ENCODE measurements around the gene MAPKAPK5.

The MAPKAPK5 gene

DNA sequence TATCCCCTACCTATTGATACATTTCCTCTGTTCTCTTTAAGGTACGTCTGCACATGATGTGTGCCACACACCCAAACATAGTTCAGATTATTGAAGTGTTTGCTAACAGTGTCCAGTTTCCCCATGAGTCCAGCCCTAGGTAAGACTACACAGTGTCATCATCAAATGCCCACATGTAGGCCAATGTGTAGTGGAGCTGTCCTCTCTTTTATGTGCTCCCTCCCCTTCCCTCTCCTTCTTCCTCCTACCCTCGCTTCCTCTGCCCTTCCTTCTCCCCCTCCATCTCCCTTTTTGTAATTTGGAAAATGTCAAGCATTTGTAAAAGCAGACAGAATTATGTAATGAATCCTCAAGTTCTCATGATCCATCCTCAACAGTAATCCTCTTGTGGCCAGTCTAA is 25.5 kb downstream of the MAPKAPK5 start:
- Histone ChIP-seq H3K9ac (ENCODE audit: low read depth, low read length) (no peak overlapping the region), H3K36me3 (ENCODE audit: control insufficient read depth, insufficient read depth, low read length) (peaks cover 16% of the 10 kb centered on the region), H3K4me1 (ENCODE audit: control insufficient read depth, insufficient read depth, low read length) (peaks cover 44% of the 10 kb centered on the region), H3K4me3 (ENCODE audit: low read depth, low read length) (no peak overlapping the region), H3K27me3 (ENCODE audit: control insufficient read depth, insufficient read depth, low read length) (no peaks in the 10 kb centered on the region), H3K9me3 (ENCODE audit: control insufficient read depth, insufficient read depth, low read length) (no peaks in the 10 kb centered on the region)

GRCh38 chr12:111868676-111869588 is 26.9 kb downstream of the MAPKAPK5 start:
- peaks cover 44% of the 10 kb centered on the region for H3K4me1 ChIP-seq (ENCODE audit: control insufficient read depth, insufficient read depth, low read length)
- no peak overlapping the region for H3K9ac ChIP-seq (ENCODE audit: low read depth, low read length)
- peaks cover 16% of the 10 kb centered on the region for H3K36me3 ChIP-seq (ENCODE audit: control insufficient read depth, insufficient read depth, low read length)
- H3K9me3 ChIP-seq (ENCODE audit: control insufficient read depth, insufficient read depth, low read length) = no peaks in the 10 kb centered on the region
- peak overlapping the region; percentile 16 for H3K4me3 ChIP-seq (ENCODE audit: low read depth, low read length)
- no peaks in the 10 kb centered on the region for H3K27me3 ChIP-seq (ENCODE audit: control insufficient read depth, insufficient read depth, low read length)

- Histone ChIP-seq H3K4me1 (ENCODE audit: control insufficient read depth, insufficient read depth, low read length) (peaks cover 44% of the 10 kb centered on the region), H3K4me3 (ENCODE audit: low read depth, low read length) (no peak overlapping the region), H3K27me3 (ENCODE audit: control insufficient read depth, insufficient read depth, low read length) (no peaks in the 10 kb centered on the region), H3K9ac (ENCODE audit: low read depth, low read length) (no peak overlapping the region), H3K9me3 (ENCODE audit: control insufficient read depth, insufficient read depth, low read length) (no peaks in the 10 kb centered on the region), H3K36me3 (ENCODE audit: control insufficient read depth, insufficient read depth, low read length) (peaks cover 16% of the 10 kb centered on the region)
These were observed 27.6 kb downstream of the MAPKAPK5 start for GRCh38 chr12:111869671-111870070.

GRCh38 chr12:111870216-111870615 is 28.2 kb downstream of the MAPKAPK5 start:
- H3K9me3 ChIP-seq (ENCODE audit: control insufficient read depth, insufficient read depth, low read length) = no peaks in the 10 kb centered on the region
- no peak overlapping the region for H3K9ac ChIP-seq (ENCODE audit: low read depth, low read length)
- peaks cover 16% of the 10 kb centered on the region for H3K36me3 ChIP-seq (ENCODE audit: control insufficient read depth, insufficient read depth, low read length)
- H3K4me3 ChIP-seq (ENCODE audit: low read depth, low read length) = no peak overlapping the region
- H3K4me1 ChIP-seq (ENCODE audit: control insufficient read depth, insufficient read depth, low read length) = peaks cover 44% of the 10 kb centered on the region
- no peaks in the 10 kb centered on the region for H3K27me3 ChIP-seq (ENCODE audit: control insufficient read depth, insufficient read depth, low read length)

DNA sequence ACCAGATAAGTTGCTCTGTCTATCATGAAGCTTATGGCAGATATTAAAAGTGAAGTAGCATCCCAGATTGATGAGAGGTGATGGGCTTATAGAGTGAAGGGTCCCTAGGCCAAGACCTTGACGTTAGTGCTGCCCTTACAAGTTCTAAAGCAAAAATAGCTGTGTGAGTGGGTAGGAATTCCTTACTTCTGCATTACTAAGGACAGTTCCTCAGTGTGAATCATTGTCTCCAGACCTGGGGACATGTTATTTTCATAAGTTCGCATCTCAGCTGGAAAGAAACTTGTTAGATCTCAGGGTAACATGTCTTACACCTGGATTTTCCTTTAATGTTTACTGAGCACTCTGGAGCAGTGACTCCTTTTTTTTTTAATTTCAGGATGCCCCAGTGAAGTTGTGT is 28.7 kb downstream of the MAPKAPK5 start:
- no peaks in the 10 kb centered on the region for H3K27me3 ChIP-seq (ENCODE audit: control insufficient read depth, insufficient read depth, low read length)
- peaks cover 44% of the 10 kb centered on the region for H3K4me1 ChIP-seq (ENCODE audit: control insufficient read depth, insufficient read depth, low read length)
- no peaks in the 10 kb centered on the region for H3K9me3 ChIP-seq (ENCODE audit: control insufficient read depth, insufficient read depth, low read length)
- no peak overlapping the region for H3K9ac ChIP-seq (ENCODE audit: low read depth, low read length)
- H3K4me3 ChIP-seq (ENCODE audit: low read depth, low read length) = no peak overlapping the region
- H3K36me3 ChIP-seq (ENCODE audit: control insufficient read depth, insufficient read depth, low read length) = peaks cover 16% of the 10 kb centered on the region

DNA sequence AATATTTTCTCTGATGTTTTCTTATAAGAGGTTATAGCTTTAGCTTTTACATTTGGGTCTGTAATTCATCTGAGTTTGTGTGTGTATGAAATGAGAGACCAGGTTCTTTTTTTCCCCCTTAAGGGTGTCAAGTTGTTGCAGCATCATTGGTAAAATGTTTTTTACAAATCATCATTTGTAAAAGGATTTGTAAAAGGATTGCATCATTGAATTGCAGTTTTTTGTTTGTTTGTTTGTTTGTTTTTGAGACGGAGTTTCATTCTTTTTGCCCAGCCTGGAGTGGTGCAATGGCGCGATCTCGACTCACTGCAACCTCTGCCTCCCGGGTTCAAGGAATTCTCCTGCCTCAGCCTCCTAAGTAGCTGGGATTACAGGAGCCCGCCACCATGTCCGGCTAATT is 31.1 kb downstream of the MAPKAPK5 start:
- peaks cover 16% of the 10 kb centered on the region for H3K36me3 ChIP-seq (ENCODE audit: control insufficient read depth, insufficient read depth, low read length)
- peaks cover 27% of the 10 kb centered on the region for H3K4me1 ChIP-seq (ENCODE audit: control insufficient read depth, insufficient read depth, low read length)
- H3K9ac ChIP-seq (ENCODE audit: low read depth, low read length) = no peak overlapping the region
- no peaks in the 10 kb centered on the region for H3K27me3 ChIP-seq (ENCODE audit: control insufficient read depth, insufficient read depth, low read length)
- H3K9me3 ChIP-seq (ENCODE audit: control insufficient read depth, insufficient read depth, low read length) = no peaks in the 10 kb centered on the region
- H3K4me3 ChIP-seq (ENCODE audit: low read depth, low read length) = no peak overlapping the region

DNA sequence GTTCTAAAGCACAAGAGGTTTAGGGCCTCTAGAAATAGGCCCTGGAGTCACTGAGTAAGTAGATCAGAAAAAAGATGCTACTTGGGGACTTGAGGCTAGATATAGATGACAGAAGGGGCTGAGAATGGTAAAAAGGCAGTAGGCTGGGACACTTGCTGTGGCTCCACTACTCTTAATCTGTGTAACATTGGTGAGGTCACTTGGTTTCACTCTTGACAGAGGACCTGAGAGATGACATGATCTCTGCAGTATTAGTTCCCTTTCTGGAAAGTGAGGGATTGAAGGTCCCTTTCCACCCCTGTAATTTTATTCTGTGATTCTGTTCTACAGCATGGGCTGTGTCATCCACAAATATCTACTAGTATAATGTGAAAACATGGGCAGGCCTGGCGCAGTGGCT is 39.7 kb downstream of the MAPKAPK5 start:
- H3K36me3 ChIP-seq (ENCODE audit: control insufficient read depth, insufficient read depth, low read length) = peaks cover 34% of the 10 kb centered on the region
- H3K9ac ChIP-seq (ENCODE audit: low read depth, low read length) = no peak overlapping the region
- H3K27me3 ChIP-seq (ENCODE audit: control insufficient read depth, insufficient read depth, low read length) = no peaks in the 10 kb centered on the region
- no peaks in the 10 kb centered on the region for H3K9me3 ChIP-seq (ENCODE audit: control insufficient read depth, insufficient read depth, low read length)
- no peaks in the 10 kb centered on the region for H3K4me1 ChIP-seq (ENCODE audit: control insufficient read depth, insufficient read depth, low read length)
- no peak overlapping the region for H3K4me3 ChIP-seq (ENCODE audit: low read depth, low read length)

- Histone ChIP-seq H3K36me3 (ENCODE audit: control insufficient read depth, insufficient read depth, low read length) (peaks cover 45% of the 10 kb centered on the region), H3K27me3 (ENCODE audit: control insufficient read depth, insufficient read depth, low read length) (no peaks in the 10 kb centered on the region), H3K4me3 (ENCODE audit: low read depth, low read length) (no peak overlapping the region), H3K9me3 (ENCODE audit: control insufficient read depth, insufficient read depth, low read length) (no peaks in the 10 kb centered on the region), H3K4me1 (ENCODE audit: control insufficient read depth, insufficient read depth, low read length) (no peaks in the 10 kb centered on the region), H3K9ac (ENCODE audit: low read depth, low read length) (no peak overlapping the region)
These were observed 44.9 kb downstream of the MAPKAPK5 start for GRCh38 chr12:111886662-111887545.

- H3K4me1 ChIP-seq (ENCODE audit: control insufficient read depth, insufficient read depth, low read length) = no peaks in the 10 kb centered on the region
- no peak overlapping the region for H3K4me3 ChIP-seq (ENCODE audit: low read depth, low read length)
- no peaks in the 10 kb centered on the region for H3K9me3 ChIP-seq (ENCODE audit: control insufficient read depth, insufficient read depth, low read length)
- H3K9ac ChIP-seq (ENCODE audit: low read depth, low read length) = no peak overlapping the region
- no peaks in the 10 kb centered on the region for H3K27me3 ChIP-seq (ENCODE audit: control insufficient read depth, insufficient read depth, low read length)
- H3K36me3 ChIP-seq (ENCODE audit: control insufficient read depth, insufficient read depth, low read length) = peaks cover 49% of the 10 kb centered on the region
These were observed 46.1 kb downstream of the MAPKAPK5 start for GRCh38 chr12:111887926-111888745.

GRCh38 chr12:111893287-111893686 is 51.3 kb downstream of the MAPKAPK5 start:
- H3K4me3 ChIP-seq (ENCODE audit: low read depth, low read length) = no peak overlapping the region
- no peaks in the 10 kb centered on the region for H3K9me3 ChIP-seq (ENCODE audit: control insufficient read depth, insufficient read depth, low read length)
- no peaks in the 10 kb centered on the region for H3K4me1 ChIP-seq (ENCODE audit: control insufficient read depth, insufficient read depth, low read length)
- no peak overlapping the region for H3K9ac ChIP-seq (ENCODE audit: low read depth, low read length)
- peaks cover 26% of the 10 kb centered on the region for H3K36me3 ChIP-seq (ENCODE audit: control insufficient read depth, insufficient read depth, low read length)
- no peaks in the 10 kb centered on the region for H3K27me3 ChIP-seq (ENCODE audit: control insufficient read depth, insufficient read depth, low read length)

DNA sequence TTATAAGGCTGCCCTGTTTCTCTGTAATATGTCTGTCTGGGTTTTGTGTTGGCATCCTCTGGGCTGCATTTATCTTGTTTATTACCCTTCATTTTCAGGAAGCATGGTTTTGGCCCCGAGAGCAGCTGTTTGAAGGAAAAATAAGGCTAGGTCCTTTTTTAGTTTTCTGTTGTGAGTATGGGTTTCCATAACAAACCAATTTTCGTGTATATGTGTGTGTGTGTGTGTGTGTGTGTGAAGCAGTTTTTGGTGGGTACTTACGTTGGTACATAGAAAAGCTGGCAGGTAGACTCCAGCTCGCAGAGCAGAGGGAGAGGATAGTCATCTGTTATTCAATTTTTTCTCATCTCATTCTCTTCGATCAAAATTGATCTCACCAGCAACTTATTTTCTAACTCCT is 52.5 kb downstream of the MAPKAPK5 start:
- H3K9me3 ChIP-seq (ENCODE audit: control insufficient read depth, insufficient read depth, low read length) = no peaks in the 10 kb centered on the region
- H3K4me3 ChIP-seq (ENCODE audit: low read depth, low read length) = no peak overlapping the region
- H3K9ac ChIP-seq (ENCODE audit: low read depth, low read length) = no peak overlapping the region
- H3K36me3 ChIP-seq (ENCODE audit: control insufficient read depth, insufficient read depth, low read length) = peaks cover 26% of the 10 kb centered on the region
- H3K27me3 ChIP-seq (ENCODE audit: control insufficient read depth, insufficient read depth, low read length) = no peaks in the 10 kb centered on the region
- no peaks in the 10 kb centered on the region for H3K4me1 ChIP-seq (ENCODE audit: control insufficient read depth, insufficient read depth, low read length)
